AG04449 (cell line): ENCODE results near the gene LDLRAD3.

Experiments
- CTCF ChIA-PET: fragments of 350-600 bp; formaldehyde crosslinking; extraction: SDS; loops from one replicate; lab custom pipeline; 2021; ENCODE audit warnings: antibody characterized with exemption; lab: Yijun Ruan, JAX
- POLR2A ChIA-PET: fragments of 400-600, 350-600 bp; formaldehyde crosslinking; extraction: SDS; loops from one replicate; lab custom pipeline; 2020; ENCODE audit warnings: antibody characterized with exemption, inconsistent platforms; lab: Yijun Ruan, JAX
- DNase-seq: peaks from one replicate; pipeline ENCODE4 v3.0.0-alpha.2; 2010; ENCODE audit warnings: low read depth, low spot score
- H3K4me3 ChIP-seq: 2 replicates; pipeline ENCODE4 v1.5.1; 2011; ENCODE audit warnings: low read depth, mild to moderate bottlenecking, control low read depth, low read length
- TF ChIP-seq, protein P1 (sequence below): IDR thresholded peaks from one replicate; pipeline ENCODE4 v1.5.1; 2011; ENCODE audit warnings: mild to moderate bottlenecking, moderate library complexity, low read length, control low read depth, inconsistent platforms; ENCODE audit not compliant: insufficient read depth; ENCODE audit errors: missing control alignments

The LDLRAD3 gene

DNA sequence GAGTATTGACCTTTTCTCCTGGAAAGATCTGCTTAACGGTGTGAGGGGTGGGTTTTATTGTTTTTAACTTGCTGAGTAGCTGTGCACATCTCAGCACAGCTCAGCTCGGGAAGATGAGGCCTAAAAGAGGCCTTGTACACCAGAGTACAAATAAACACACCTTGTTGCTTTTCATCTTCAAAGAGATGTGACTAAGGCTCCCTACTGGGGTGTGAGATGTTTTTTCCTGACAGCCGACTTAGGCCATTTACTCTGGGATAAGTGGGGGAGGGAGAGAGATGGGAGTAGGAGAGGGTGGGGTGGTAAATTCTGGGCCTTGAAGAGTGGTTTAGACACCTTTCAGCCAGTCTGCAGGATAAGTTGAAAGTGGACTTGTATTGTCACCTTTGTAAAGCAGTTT is 2.9 kb downstream of the LDLRAD3 start:
- TF ChIP-seq, protein P1, sequence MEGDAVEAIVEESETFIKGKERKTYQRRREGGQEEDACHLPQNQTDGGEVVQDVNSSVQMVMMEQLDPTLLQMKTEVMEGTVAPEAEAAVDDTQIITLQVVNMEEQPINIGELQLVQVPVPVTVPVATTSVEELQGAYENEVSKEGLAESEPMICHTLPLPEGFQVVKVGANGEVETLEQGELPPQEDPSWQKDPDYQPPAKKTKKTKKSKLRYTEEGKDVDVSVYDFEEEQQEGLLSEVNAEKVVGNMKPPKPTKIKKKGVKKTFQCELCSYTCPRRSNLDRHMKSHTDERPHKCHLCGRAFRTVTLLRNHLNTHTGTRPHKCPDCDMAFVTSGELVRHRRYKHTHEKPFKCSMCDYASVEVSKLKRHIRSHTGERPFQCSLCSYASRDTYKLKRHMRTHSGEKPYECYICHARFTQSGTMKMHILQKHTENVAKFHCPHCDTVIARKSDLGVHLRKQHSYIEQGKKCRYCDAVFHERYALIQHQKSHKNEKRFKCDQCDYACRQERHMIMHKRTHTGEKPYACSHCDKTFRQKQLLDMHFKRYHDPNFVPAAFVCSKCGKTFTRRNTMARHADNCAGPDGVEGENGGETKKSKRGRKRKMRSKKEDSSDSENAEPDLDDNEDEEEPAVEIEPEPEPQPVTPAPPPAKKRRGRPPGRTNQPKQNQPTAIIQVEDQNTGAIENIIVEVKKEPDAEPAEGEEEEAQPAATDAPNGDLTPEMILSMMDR: no peak
- CTCF ChIA-PET: no interaction called here
- H3K4me3 ChIP-seq: no peak overlapping the region
- POLR2A ChIA-PET: no interaction called here
- no peak for DNase-seq

DNA sequence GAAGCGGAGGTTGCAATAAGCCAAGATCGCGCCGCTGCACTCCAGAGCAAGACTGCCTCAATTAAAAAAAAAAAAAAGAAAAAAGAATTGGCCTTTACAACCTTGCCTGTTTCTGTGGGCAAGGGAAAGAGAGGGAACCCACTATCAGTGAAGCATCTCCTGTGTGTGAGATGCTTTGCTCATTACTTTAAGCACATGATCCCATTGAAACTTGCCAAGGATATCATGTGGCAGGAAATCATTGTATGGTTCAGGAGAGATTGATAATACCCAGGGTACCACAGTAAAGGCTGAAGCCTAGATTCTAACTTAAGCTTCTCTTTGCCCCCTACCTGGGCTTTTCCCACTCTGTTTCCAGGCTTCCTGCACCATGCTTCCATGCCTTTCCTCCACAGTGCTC is 3.6 kb downstream of the LDLRAD3 start:
- H3K4me3 ChIP-seq: no peak overlapping the region
- TF ChIP-seq, protein P1: no peak
- ChIA-PET POLR2A (no interaction called here), CTCF (interaction anchor here (1.1 kb wide), 1 partner anchor 184 kb away, joined by 3 read pairs; no protein-coding TSS in a partner anchor)
- DNase-seq: no peak

DNA sequence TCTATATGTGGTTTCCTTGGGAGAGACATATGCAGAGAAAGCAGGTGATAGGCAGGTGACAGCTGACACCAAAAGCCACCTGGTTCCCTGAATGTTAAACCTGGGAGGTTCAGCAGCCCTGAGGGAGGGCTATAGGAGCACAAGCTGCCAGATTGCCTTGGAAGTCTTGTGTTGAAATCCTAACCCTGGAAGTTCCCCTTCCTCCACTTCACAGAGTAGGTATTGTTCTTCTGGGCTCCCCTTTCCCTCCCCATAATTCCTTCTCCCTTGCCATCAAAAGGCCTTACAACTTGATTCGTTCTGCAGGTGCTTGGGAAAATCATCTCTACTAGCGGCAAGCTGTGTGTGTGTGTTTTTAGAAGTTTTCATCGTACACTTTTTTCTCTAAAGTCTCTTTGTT is 5.4 kb downstream of the LDLRAD3 start:
- H3K4me3 ChIP-seq: no peak overlapping the region
- CTCF ChIA-PET: interaction anchor here (1.1 to 1.2 kb wide), 3 partner anchors 19 to 312 kb away, joined by 3 to 5 read pairs (median 3); no protein-coding TSS in a partner anchor
- DNase-seq: no peak
- POLR2A ChIA-PET: no interaction called here
- TF ChIP-seq, protein P1: no peak

DNA sequence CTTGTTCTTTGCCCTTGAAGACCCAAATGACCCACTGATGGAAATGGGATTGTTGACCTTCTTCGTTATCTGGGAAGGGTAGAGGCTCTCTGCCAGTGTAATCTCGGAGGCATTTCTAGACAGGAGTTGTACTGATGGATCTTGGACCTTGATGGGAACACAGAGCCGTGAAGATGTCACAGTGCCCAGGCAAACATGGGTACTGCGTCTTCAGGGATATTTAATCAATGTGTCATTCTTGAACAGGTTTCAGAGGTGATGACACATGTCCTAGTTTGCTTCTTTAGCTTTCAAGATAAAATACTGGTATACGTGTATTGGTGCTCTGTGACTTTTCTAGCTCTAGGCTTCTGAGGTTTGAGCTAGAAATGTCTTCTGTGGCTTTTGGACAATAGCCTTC is 6.2 kb downstream of the LDLRAD3 start:
- H3K4me3 ChIP-seq: no peak overlapping the region
- CTCF ChIA-PET: interaction anchor here (1.1 to 1.7 kb wide), 3 partner anchors 19 to 128 kb away, joined by 3 to 5 read pairs (median 4); no protein-coding TSS in a partner anchor

DNA sequence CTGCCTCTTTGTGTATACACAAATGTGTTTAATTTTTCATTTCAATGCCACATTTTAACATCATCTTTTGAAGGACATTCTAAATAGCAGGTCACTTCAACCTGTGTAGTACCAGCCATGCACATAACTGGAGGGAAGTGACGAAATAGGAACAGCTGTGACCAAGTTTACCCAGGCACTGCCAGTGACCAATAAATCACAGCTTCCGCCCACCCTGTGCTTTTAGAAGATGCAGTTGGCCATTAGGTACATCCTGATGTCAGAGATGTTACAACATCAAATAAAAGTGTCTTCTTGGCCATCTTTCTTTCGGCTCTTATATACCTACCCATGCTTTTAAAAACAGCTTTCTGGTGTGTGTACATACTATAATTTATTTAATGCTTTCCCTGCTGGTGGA is 7.8 kb downstream of the LDLRAD3 start:
- ChIA-PET CTCF (interaction anchor here (1.7 kb wide), 1 partner anchor 129 kb away, joined by 4 read pairs; no protein-coding TSS in a partner anchor), POLR2A (no interaction called here)
- TF ChIP-seq, protein P1: no peak
- DNase-seq: no peak
- H3K4me3 ChIP-seq: no peak overlapping the region

More for the DNA sequence above, 6.2 kb downstream of the LDLRAD3 start:
- POLR2A ChIA-PET: no interaction called here
- DNase-seq: no peak
- TF ChIP-seq, protein P1: no peak

DNA sequence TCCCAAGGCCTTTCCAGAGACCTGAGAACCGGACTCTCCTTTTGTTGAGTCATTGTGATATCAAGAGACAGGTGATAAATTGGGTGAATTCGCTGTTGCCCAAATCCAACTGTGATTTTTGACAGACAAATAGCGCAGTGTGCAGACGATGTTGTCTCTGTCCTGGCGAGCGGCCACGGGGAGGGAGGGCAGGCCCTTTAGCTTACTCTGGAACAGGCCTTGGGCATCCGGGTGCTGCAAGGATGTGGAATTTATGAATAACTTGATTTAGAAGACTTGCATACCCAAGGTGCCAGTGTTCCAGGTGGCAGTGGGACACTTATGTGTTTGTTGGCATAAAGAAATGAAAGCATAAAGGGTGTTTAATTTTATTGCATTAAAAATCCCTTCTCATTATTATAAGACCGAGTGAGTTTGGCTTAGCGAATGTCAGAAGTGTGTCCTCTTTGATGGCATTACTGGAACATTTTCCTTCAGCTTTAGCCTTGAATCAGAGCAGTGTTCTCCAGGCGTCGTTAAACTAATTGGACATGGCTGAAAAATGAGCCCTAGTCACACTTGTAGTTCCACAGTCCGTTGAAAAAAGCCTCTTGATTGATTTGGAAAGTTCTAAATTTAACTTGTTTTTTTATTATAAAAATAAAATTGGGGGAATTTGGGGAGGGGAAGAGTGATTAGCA is 9.4 kb downstream of the LDLRAD3 start:
- POLR2A ChIA-PET: no interaction called here

More for the DNA sequence above, 9.4 kb downstream of the LDLRAD3 start:
- TF ChIP-seq, protein P1: no peak
- no peak overlapping the region for H3K4me3 ChIP-seq
- CTCF ChIA-PET: no interaction called here
- DNase-seq: no peak
